COR-L47 (cell line): Measurements from ENCODE around the gene RGS7.
"Not testable (repeated sequence)": the region's sequence is repeated elsewhere in the genome, so short reads cannot be mapped to it uniquely, and the experiment has no call there.

Experiments used
- DNase-seq: peaks from one replicate; lab custom pipeline; 2025; lab: John Stamatoyannopoulos, UW

Gene RGS7

GRCh38 chr1:241331328-241332036, 25.5 kb downstream of the RGS7 start:
- DNase-seq = no peak

GRCh38 chr1:241330619-241331327, 26.2 kb downstream of the RGS7 start:
- no peak for DNase-seq

GRCh38 chr1:241325456-241325855, 31.5 kb downstream of the RGS7 start:
- no peak for DNase-seq

- DNase-seq = no peak
Measured at GRCh38 chr1:241323514-241324195, 33.4 kb downstream of the RGS7 start.

- DNase-seq = no peak
Measured at GRCh38 chr1:241317676-241318075, 39.3 kb downstream of the RGS7 start.

- DNase-seq = no peak
Measured at GRCh38 chr1:241316372-241316771, 40.6 kb downstream of the RGS7 start.

GRCh38 chr1:241311056-241311746, 45.8 kb downstream of the RGS7 start:
- no peak for DNase-seq

GRCh38 chr1:241310451-241310850, 46.6 kb downstream of the RGS7 start:
- DNase-seq = no peak

- DNase-seq = no peak
Measured at GRCh38 chr1:241309651-241310050, 47.4 kb downstream of the RGS7 start.

GRCh38 chr1:241308471-241308870, 48.5 kb downstream of the RGS7 start:
- no peak for DNase-seq

GRCh38 chr1:241308011-241308410, 49.0 kb downstream of the RGS7 start:
- DNase-seq = no peak

- no peak for DNase-seq
Measured at GRCh38 chr1:241306125-241306790, 50.7 kb downstream of the RGS7 start.

- not testable (repeated sequence) for DNase-seq
Measured at GRCh38 chr1:241302024-241302423, 55.0 kb downstream of the RGS7 start.

- no peak for DNase-seq
Measured at GRCh38 chr1:241299347-241299746, 57.7 kb downstream of the RGS7 start.

GRCh38 chr1:241292973-241293372, 64.0 kb downstream of the RGS7 start:
- DNase-seq = no peak

GRCh38 chr1:241291548-241291947, 65.5 kb downstream of the RGS7 start:
- DNase-seq = not testable (repeated sequence)

- DNase-seq = no peak
Measured at GRCh38 chr1:241286486-241286885, 70.5 kb downstream of the RGS7 start.

GRCh38 chr1:241276391-241276790, 80.6 kb downstream of the RGS7 start:
- no peak for DNase-seq

GRCh38 chr1:241275981-241276380, 81.0 kb downstream of the RGS7 start:
- no peak for DNase-seq

GRCh38 chr1:241275226-241275625, 81.8 kb downstream of the RGS7 start:
- DNase-seq = no peak

- no peak for DNase-seq
Measured at GRCh38 chr1:241274693-241275092, 82.3 kb downstream of the RGS7 start.

- no peak for DNase-seq
Measured at GRCh38 chr1:241272828-241273227, 84.2 kb downstream of the RGS7 start.
